Left lung (tissue), 10 donors: ENCODE measurements around the gene CLEC9A. TPM values are rescaled to one million over a fixed set of nuclear protein-coding genes. Genes with fewer than 3 reads are reported as not detected.

Experiments used
- ATAC-seq: fragments of 200-7000 bp; cut with Tn5 transposase; one replicate; pipeline ENCODE4 v1.9.1; 2020; ENCODE audit warnings: moderate library complexity
- DNase-seq, 4 donors: peaks; one replicate each; pipeline ENCODE4 v3.0.0-alpha.2; 2013 to 2020
- H3K27ac ChIP-seq, 2 donors: fragments of 200-600 bp; sonication (generic) in 1 of 2; one replicate each; pipeline versions ENCODE4 v1.5.0 to v1.8.0; 2020 to 2021
- H3K27me3 ChIP-seq, 2 donors: fragments of 200-600 bp; sonication (generic) in 1 of 2; one replicate each; pipeline versions ENCODE4 v1.5.0 to v1.8.0; 2020 to 2021
- H3K36me3 ChIP-seq, 2 donors: fragments of 200-600 bp; sonication (generic) in 1 of 2; one replicate each; pipeline versions ENCODE4 v1.5.0 to v1.8.0; 2020 to 2021
- H3K4me1 ChIP-seq, 2 donors: fragments of 200-600 bp; one replicate each; pipeline ENCODE4 v1.8.0; 2021
- H3K4me3 ChIP-seq, 2 donors: fragments of 200-600 bp; sonication (generic) in 1 of 2; one replicate each; pipeline versions ENCODE4 v1.5.0 to v1.8.0; 2020 to 2021; ENCODE audit warnings: mild to moderate bottlenecking in 1 of 2
- H3K9me3 ChIP-seq, 2 donors: fragments of 200-600 bp; sonication (generic) in 1 of 2; one replicate each; pipeline versions ENCODE4 v1.5.0 to v1.8.0; 2020 to 2021
- intact Hi-C, 2 donors: fragments of 100-400 bp; cut with DNase I; formaldehyde crosslinking; loops; one replicate each; pipeline versions ENCODE4 v1.11.2 to v1.14.2; 2022
- polyA plus RNA-seq, 6 donors: library from polyadenylated mRNA; unstranded; fragments of 120-200 nt; gene quantifications; one replicate each; pipeline ENCODE4 v1.2.1, GENCODE V29; 2013; ENCODE audit not compliant: insufficient read length in 6 of 6
- total RNA-seq, 2 donors: library from RNA; stranded (reverse); fragmentation: NEBNext Ultra II Directional; extraction: Animal tissue kit (Norgen Biotek cat#: 25700); gene quantifications; one replicate each; pipeline ENCODE4 v1.2.1, GENCODE V29; 2021
- TF ChIP-seq, protein P1 (sequence below), 2 donors: fragments of 200-600 bp; sonication (generic) in 1 of 2; IDR thresholded peaks; one replicate each; pipeline versions ENCODE4 v1.5.0 to v1.8.0; 2021; ENCODE audit warnings: antibody characterized with exemption in 2 of 2
- donor health status: DM: no; HTN: yes; CAD: no.
- donor health status: DM: no; HTN: no; CAD: no.

Gene CLEC9A
- total and polyA plus RNA-seq, 8 donors, result 0.17 to 2.5 (median 2.2) TPM; not detected in 1

DNA sequence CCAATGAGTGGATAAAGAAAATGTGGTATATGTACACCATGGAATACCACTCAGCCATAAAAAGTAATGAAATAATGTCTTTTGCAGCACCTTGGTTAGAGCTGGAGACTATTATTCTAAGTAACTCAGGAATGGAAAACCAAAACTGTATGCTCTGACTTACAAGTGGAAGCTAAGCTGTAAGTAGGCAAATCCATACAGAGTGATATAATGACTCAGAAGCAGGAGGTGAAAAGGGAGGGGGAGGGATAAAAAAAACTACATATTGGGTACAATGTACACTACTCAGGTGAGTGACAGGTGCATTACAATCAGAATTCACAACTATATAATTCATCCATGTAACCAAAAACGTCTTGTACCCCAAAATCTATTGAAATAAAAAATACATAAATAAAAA is 83.4 kb downstream of the CLEC9A start:
- peaks cover 0 to 8% of the 10 kb centered on the region in 2 donors for H3K9me3 ChIP-seq
- peaks cover 0 to 23% of the 10 kb centered on the region in 2 donors for H3K36me3 ChIP-seq
- intact Hi-C loops, result no loop called here
- H3K4me1 ChIP-seq, result no peaks in the 10 kb centered on the region
- ATAC-seq (no peak), DNase-seq (no peak)
- TF ChIP-seq, protein P1, sequence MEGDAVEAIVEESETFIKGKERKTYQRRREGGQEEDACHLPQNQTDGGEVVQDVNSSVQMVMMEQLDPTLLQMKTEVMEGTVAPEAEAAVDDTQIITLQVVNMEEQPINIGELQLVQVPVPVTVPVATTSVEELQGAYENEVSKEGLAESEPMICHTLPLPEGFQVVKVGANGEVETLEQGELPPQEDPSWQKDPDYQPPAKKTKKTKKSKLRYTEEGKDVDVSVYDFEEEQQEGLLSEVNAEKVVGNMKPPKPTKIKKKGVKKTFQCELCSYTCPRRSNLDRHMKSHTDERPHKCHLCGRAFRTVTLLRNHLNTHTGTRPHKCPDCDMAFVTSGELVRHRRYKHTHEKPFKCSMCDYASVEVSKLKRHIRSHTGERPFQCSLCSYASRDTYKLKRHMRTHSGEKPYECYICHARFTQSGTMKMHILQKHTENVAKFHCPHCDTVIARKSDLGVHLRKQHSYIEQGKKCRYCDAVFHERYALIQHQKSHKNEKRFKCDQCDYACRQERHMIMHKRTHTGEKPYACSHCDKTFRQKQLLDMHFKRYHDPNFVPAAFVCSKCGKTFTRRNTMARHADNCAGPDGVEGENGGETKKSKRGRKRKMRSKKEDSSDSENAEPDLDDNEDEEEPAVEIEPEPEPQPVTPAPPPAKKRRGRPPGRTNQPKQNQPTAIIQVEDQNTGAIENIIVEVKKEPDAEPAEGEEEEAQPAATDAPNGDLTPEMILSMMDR (IDR thresholded peaks at IDR 0.05), result no peak
- no peaks in the 10 kb centered on the region for H3K27me3 ChIP-seq
- no peak overlapping the region for H3K4me3 ChIP-seq
- H3K27ac ChIP-seq, result no peak overlapping the region

DNA sequence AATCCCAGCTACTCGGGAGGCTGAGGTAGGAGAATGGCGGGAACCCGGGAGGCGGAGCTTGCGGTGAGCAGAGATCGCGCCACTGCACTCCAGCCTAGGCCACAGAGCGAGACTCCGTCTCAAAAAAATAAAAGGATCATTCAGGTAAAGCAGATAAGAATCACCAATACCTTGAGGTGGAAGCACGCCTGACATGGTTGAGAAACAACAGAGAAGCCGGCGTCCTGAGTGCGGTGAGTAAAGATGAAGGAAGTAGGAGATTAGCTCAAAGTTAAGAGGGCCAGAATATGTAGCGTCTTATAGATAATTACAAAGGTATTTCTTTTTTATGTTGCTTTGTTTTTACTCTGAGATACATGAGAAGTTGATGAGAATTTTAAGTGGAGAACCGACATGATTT is 84.8 kb downstream of the CLEC9A start:
- ATAC-seq (no peak), DNase-seq (no peak)
- Histone ChIP-seq H3K27ac (no peak overlapping the region), H3K4me3 (no peak overlapping the region), H3K36me3 (peaks cover 0 to 28% of the 10 kb centered on the region in 2 donors), H3K9me3 (peaks cover 0 to 8% of the 10 kb centered on the region in 2 donors), H3K27me3 (no peaks in the 10 kb centered on the region), H3K4me1 (peaks cover 0 to 13% of the 10 kb centered on the region in 2 donors)
- TF ChIP-seq, protein P1 (IDR thresholded peaks at IDR 0.05), result no peak
- intact Hi-C loops, result no loop called here

Other genes with a start within 250 kb of the CLEC9A start
- 1 to 10 TPM; 1.5 to 2.2 TPM for gene KLRF1, start 203.2 kb upstream of the CLEC9A start, total RNA-seq
- 1 to 10 TPM in 2 of 6 donors, under 1 TPM in 4; 0.59 to 1.8 (median 0.97) TPM for gene KLRF1, start 203.2 kb upstream of the CLEC9A start, polyA plus RNA-seq
- 10 to 100 TPM; 16.3 to 34.7 TPM for gene CLEC2B, start 161.3 kb upstream of the CLEC9A start, total RNA-seq
- gene CLEC2B, start 161.3 kb upstream of the CLEC9A start, polyA plus RNA-seq, result 10 to 100 TPM; 18.9 to 33.8 (median 23.8) TPM
- not detected for gene KLRF2, start 149.2 kb upstream of the CLEC9A start, total RNA-seq
- not detected for gene KLRF2, start 149.2 kb upstream of the CLEC9A start, polyA plus RNA-seq
- not detected for gene CLEC2A, start 98.3 kb upstream of the CLEC9A start, total RNA-seq
- gene CLEC2A, start 98.3 kb upstream of the CLEC9A start, polyA plus RNA-seq, result not detected
- gene CLEC12A, start 59.3 kb upstream of the CLEC9A start, total RNA-seq, result 10 to 100 TPM; 10.9 to 12.7 TPM
- 1 to 10 TPM in 1 of 6 donors, under 1 TPM in 5; 0.61 to 1.9 (median 0.95) TPM for gene CLEC12A, start 59.3 kb upstream of the CLEC9A start, polyA plus RNA-seq
- under 1 TPM; 0.38 to 0.63 TPM for gene CLEC1B, start 31.6 kb upstream of the CLEC9A start, total RNA-seq
- 1 to 10 TPM; 1.1 to 2.6 (median 2.2) TPM for gene CLEC1B, start 31.6 kb upstream of the CLEC9A start, polyA plus RNA-seq
- gene CLEC12B, start 20.1 kb upstream of the CLEC9A start, total RNA-seq, result under 1 TPM in 1 of 2 donors, not detected in 1; 0.47 TPM
- under 1 TPM in 4 of 6 donors, not detected in 2; 0.06 to 0.46 (median 0.26) TPM for gene CLEC12B, start 20.1 kb upstream of the CLEC9A start, polyA plus RNA-seq
- gene CLEC1A, start 68.3 kb downstream of the CLEC9A start, total RNA-seq, result 10 to 100 TPM in 1 of 2 donors, 1 to 10 TPM in 1; 8.9 to 11.0 TPM
- 10 to 100 TPM; 19.9 to 23.0 (median 20.4) TPM for gene CLEC1A, start 68.3 kb downstream of the CLEC9A start, polyA plus RNA-seq
- gene CLEC7A, start 99.5 kb downstream of the CLEC9A start, total RNA-seq, result 10 to 100 TPM; 25.4 to 75.7 TPM
- 1 to 10 TPM; 3.3 to 4.5 (median 3.7) TPM for gene CLEC7A, start 99.5 kb downstream of the CLEC9A start, polyA plus RNA-seq
- 10 to 100 TPM; 52.2 to 63.6 TPM for gene OLR1, start 141.4 kb downstream of the CLEC9A start, total RNA-seq
- gene OLR1, start 141.4 kb downstream of the CLEC9A start, polyA plus RNA-seq, result 1 to 10 TPM in 3 of 6 donors, under 1 TPM in 3; 0.70 to 1.2 (median 0.92) TPM
- gene TMEM52B, start 148.3 kb downstream of the CLEC9A start, total RNA-seq, result 1 to 10 TPM; 1.9 to 2.0 TPM
- gene TMEM52B, start 148.3 kb downstream of the CLEC9A start, polyA plus RNA-seq, result 1 to 10 TPM in 1 of 6 donors, under 1 TPM in 5; 0.31 to 1.2 (median 0.50) TPM
- 10 to 100 TPM; 49.0 to 68.4 TPM for gene GABARAPL1, start 182.2 kb downstream of the CLEC9A start, total RNA-seq
- gene GABARAPL1, start 182.2 kb downstream of the CLEC9A start, polyA plus RNA-seq, result 10 to 100 TPM; 38.6 to 54.6 (median 47.7) TPM